Upper lobe of left lung (tissue), 4 donors: ENCODE results near the gene SEC22A.

Experiments used
- CTCF ChIP-seq, 6 experiments: fragments of 450-650 bp in 4 of 6; fragments of 200-600 bp in 2 of 6; sonication (generic) in 2 of 6; IDR thresholded peaks; one replicate each; pipeline ENCODE4 v1.5.1; 2016 to 2019; ENCODE audit warnings: antibody characterized with exemption in 6 of 6
- EP300 ChIP-seq, 4 donors: sonication (generic); formaldehyde crosslinking; IDR thresholded peaks; one replicate each; pipeline ENCODE4 v1.5.1; 2017; ENCODE audit warnings: antibody characterized with exemption in 4 of 4, control low read depth in 2 of 4
- POLR2A ChIP-seq, 4 donors: fragments of 450-650 bp; IDR thresholded peaks; one replicate each; pipeline ENCODE4 v1.5.1; 2016 to 2017; ENCODE audit warnings: antibody characterized with exemption in 4 of 4, mild to moderate bottlenecking in 2 of 4
- POLR2AphosphoS5 ChIP-seq, 2 donors: sonication (generic); formaldehyde crosslinking; IDR thresholded peaks; one replicate each; pipeline ENCODE4 v1.5.1; 2017; ENCODE audit warnings: antibody characterized with exemption in 2 of 2

- no peak for TF ChIP-seq CTCF (IDR thresholded peaks at IDR 0.05)
- TF ChIP-seq EP300 (IDR thresholded peaks at IDR 0.05): no peak
- TF ChIP-seq POLR2A (IDR thresholded peaks at IDR 0.05): no peak
- TF ChIP-seq POLR2AphosphoS5 (IDR thresholded peaks at IDR 0.05): no peak
Observed at GRCh38 chr3:123186695-123187094, 15.0 kb upstream of the SEC22A start.
